ENCODE data around the gene DHRS7B.

DHRS7B gene

DNA sequence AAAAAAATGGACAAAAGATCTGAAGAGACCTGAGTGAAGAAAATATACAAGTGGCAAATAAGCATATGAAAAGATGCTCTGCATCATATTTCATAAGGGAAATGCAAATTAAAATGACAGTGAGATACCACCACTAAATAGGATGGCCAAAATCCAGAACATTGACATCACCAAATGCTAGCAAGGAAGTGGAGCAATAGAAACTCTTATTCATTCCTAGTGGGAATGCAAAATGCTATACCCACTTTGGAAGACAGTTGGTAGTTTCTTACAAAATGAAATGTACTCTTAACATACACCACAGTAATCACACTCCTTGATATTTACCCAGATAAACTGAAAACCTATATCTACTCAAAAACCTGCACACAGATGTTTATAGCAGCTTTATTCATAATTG is 33.6 kb downstream of the DHRS7B start:
- no peak for DNase-seq

DNA sequence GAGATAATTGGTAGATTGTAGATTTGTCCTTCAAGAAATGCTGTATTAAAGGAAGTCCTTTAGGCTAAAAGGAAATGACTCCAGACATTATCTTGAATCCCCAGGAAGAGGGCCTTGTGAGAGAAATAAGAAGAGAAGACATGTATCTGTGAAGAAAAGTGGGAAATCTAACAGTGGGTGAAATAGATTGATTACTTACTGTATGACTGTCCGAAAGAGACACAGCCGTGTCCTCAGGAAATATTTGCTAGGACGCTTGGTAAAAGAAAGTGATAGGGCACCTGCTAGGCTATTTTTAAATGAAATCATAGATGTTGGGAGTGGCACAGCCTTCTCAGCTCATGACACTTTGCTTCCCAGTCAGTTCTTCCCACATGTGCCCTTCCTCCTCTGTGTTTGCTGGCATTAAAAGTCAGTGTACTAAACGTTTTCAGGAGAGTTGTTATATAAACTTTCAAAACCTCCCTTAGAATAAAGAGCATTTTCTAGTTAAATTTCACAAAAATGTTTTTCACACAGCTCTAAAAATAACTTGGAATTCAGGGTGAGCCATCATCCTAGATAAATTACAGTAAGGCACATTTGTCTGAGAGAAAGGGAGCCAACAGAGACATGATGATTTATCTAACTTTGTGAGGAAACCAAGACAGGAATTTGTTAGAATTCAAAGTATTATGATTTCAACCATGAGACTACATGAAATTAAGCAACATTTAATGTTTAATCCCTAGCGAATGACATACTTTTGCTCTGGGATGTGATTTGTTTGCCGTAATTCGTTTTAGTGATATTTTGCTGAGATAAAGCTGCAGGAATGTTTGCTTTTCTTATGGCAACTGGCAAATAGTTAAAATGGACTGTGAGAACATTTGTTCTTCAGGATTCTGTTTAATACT is 35.0 kb downstream of the DHRS7B start:
- no peak for DNase-seq

DNA sequence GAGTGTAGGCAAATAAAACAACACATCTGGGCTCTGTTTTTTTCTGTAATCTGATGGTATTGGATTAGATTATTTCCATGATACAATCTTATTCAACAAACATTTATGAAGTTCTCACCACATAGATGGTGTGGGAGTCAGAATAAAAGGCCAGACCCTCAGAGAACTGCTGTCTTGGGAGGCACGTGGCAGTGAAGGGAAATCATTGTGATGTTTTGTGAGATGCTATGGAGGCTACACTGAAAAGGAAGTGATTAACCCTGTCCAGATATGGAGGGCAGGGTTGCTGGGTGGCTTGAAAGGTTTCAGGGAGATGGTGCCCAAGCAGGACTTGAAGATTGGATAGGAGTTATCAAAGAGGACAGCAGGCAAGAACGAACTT is 35.6 kb downstream of the DHRS7B start:
- DNase-seq, result no peak

DNA sequence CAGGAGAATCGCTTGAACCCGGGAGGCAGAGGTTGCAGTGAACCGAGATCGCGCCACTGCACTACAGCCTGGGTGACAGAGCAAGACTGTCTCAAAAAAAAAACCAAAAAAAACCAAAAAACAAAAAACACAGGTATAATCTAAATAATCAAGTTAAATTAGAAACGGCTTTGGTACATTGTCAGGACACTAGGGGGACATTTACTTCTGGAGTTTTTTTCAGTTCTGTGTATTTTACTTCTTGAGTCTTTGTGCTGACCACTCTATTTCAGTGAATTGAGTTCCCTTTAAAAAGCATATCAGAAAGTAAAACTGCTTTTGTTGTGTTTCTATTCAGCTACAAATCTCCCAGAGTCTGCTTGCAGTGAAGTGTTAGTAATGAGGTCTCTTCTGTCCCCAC is 36.3 kb downstream of the DHRS7B start:
- no peak for DNase-seq

DNA sequence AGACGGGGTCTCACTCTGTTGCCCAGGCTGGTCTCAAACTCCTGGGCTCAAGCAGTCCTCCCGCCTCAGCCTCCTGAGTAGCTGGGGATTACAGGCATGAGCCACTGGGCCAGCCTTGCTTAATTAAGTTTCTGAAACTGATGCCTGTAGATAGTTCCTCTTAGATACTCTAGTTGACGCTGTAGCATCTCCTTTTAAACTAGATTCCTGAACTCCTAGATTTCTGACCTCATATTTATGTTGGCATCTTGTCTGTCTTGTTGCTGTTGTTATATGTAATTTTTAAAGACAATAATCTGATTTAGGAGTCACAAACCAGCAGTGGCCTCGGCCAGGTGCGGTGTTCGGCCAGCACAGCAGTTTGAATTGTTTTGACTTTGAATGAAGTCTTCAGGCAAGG is 37.5 kb downstream of the DHRS7B start:
- DNase-seq, result no peak

DNA sequence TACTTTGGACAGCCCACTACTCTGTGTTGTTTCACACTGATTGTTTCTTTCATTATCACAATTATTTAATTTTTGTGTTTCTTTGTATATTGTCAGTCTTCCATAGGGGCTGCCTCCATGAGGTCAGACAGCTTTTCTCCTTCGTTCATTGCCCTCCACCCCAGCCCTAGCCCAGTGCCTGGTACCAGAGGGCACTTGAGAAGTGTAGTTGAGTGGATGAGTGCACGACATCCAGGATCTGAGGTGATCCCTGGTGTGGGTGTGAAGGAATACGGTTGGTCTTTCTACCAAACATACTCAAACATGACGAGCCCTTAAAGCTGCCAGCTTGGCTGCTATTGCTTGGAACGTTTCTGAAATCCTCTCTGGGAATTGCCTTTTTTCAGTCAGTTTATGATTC is 37.9 kb downstream of the DHRS7B start:
- no peak for DNase-seq

DNA sequence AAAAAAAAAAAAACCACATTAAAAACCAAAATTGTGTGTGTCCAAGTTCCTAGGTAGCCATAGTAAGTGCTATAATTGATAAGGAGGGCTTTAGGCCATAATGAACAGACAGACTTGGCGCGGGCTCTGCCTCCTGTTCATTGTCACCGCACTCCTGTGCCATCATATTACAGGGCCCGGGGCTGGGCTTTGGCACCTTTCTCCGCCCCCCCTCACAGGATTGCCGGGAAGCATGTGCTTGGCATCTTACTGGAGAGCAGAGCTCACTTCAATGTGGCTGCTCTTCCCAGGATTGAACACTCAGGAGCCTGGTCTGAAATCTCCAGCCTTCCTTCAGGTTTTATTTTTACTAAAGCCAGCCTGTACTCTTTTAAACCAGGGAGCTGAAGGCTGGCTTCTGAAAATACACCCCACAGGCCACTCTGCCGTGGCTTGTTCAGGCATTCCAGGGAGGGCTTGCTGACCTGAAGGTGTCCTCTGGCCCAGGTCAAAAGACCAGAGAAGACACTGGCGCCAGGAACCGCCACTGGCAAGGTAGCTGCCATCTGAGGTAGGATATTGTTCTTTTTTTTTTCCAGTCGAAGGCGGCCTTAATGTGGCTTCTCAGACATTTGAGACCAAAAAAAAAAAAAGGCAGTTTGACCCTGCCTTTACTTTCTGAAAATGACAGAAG is 39.3 kb downstream of the DHRS7B start:
- no peak for DNase-seq

DNA sequence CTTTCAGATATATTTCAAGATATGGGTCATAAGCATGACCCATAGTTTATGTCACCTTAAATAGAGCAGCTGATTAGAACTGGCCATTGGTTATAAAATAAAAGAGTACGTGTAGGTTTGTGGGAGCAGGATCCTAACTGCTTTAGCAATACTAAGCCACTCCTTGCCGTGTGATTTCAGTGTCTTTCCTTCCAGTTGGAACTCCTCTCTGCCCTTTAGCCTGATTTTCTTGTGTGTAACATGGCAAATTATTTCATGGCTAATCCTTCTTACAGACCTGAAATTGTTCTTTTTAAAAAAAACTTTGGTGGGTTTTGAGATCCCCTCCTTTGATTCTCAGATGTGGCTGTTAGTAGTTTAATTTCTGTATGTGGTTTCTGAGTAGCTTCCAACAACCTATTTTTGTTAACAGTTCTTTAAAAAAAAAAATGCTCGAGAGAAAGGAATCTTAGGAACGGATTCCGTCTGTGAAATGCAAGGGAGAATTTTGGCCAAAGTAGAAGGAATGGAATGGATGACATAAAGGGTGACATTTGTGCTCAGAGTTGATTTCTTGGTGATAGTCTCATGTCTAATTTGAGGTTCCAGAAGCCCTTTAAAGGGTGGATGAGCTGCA is 39.9 kb downstream of the DHRS7B start:
- DNase-seq, result no peak

DNA sequence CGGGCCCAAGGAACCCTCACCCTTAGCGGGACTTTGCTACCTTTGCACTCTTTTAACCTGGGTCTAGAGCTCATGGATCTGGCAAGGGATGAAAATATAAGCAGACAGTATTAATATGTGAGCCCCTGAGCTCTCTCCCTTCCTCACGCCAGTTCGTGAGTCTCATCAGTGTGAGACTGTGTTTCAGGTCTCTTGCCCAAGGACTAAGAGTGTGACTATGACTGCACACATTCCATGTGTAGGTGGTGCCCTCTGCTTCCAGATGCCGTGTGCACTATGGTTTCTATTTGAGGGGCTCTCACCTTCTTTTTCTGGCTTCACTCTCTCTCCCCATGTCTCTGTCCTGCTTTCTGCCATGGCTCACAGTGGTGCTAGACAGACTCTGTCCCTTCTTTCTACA is 40.5 kb downstream of the DHRS7B start:
- DNase-seq, result no peak

DNA sequence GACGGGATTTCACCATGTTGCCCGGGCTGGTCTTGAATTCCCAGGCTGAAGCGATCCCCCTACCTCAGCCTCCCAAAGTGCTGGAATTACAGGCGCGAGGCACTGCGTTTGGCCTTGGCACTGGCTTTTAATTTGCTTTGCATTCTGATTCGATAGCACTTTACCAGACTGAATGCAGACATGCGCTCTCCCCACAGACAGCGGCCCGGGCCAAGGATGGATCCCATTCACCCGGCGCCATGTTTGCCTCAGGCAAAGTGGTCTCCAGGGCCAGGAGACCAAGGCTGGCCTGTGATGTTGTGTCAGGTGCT is 41.7 kb downstream of the DHRS7B start:
- no peak for DNase-seq

DNA sequence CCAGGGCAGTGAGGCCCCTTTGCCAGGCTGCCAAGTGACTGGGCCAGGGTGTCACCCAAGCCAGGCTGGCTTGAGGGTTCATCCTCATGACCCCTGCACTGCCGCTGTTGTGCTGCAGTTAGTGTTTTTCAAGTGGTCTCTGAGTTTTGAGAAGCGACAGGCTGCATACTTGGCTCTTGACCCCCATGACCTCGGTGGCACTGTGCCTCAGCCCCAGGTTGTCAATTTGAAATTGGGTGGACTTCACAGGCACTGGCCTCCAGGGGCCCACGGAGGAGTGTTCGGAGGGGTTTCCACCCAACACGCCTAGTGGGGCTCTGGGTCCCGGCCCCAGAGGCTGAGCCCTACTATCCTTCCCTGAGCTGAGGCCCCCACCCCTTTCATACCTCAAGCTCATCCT is 42.7 kb downstream of the DHRS7B start:
- no peak for DNase-seq

DNA sequence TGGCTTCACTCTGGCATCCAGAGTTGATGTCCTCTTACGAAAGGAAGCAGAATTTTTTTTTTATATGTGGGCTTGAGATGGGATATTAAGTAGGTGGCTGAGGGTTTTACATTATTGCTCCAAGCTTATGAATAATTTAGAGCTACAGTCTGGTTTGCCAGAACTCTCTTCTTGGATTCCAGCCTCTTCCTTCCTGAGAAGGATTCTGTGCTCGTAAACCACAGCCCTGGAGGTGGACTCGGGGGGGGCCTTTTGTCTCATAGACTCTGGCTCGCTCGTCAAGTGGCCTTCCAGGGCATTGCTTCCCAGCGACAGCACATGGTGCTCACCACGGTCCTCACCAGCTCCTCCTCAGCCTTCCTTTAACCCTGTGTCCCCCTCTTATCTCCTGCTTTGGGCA is 44.0 kb downstream of the DHRS7B start:
- DNase-seq, result no peak

DNA sequence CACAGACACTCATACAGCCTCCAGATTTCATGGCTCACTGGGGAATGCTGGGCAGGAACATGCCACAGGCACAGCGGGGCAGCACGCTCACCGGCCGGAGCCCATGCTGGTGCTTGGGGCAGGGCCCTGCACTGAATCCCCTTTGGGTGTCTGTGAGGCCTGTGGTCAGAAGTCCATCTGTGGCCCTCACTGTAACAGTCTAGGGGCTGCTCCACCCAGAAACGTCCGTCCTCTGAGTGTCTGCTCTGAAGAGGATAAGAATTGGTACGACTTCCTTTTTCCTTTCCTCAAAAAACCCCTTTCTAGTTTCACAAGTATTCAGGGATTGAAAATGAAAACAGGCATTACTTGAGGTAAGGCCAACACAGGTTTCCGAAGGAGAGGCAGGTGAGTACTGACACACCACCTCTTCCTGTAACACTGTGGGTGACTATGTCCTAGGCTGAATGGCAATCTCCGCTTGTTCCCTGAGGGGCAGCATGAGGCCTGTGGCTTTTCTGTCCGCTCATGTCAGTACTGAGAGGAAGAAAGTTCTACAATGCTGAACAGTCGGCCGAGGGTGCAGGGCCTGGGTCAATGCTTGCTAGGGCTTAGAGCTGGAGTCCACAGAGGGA is 44.7 kb downstream of the DHRS7B start:
- no peak for DNase-seq

DNA sequence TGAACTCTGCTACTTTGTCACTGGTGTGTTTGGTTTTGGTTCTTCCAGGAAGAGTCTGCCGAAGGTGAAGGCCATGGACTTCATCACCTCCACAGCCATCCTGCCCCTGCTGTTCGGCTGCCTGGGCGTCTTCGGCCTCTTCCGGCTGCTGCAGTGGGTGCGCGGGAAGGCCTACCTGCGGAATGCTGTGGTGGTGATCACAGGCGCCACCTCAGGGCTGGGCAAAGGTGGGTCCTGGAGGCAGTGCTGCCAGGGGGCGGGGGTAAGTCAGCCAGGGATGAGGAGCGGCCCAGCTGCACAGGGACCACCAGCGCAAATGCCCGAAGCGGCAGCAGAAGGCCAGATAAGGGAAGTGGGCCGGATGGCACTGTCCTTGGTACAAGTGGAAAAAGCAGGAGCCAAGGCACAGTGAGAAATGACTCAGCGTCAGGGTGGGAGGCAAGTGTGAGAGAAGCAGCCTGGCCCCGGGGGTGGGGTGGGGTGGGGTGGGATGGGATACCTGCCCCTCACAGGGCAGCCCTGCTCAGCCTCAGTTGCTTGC is 45.3 kb downstream of the DHRS7B start:
- DNase-seq, result no peak

DNA sequence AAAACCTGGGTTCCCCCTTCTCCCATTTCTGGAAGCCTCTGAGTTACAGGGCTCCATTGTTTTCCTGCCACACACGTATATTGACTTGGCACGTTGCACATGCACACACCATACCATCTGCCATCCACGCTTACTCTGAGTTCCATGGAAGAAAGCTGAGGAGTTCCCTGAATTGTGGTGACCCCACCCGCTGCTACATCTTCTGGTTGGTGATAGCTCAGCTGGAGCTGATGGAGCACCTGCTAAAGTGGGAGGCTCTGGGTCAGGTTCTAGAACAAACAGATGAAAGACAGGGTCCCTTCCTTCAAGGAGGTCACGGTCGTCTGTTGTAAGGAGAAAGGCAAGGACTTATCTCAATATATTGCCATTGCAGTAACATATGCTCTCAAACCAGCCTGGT is 46.1 kb downstream of the DHRS7B start:
- no peak for DNase-seq

DNA sequence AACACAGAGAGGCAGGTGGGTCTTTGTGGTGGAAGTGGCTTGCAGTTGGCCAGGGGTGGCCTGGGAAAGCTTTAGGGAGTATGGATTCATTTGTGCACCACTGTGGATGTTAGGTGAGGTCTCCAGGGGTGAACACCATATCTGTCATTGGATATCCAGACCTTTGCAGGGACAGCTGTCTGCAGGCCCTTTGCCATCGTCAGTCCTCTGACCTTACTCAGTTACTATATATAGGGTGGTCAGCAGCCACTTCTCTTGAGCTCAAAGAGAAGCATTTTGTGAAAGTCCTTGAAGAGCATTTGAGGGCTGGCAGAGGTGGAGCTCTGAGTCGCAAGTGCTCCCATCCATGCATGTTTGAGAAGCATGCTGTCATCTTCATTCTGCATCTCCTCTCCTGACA is 46.8 kb downstream of the DHRS7B start:
- no peak for DNase-seq

DNA sequence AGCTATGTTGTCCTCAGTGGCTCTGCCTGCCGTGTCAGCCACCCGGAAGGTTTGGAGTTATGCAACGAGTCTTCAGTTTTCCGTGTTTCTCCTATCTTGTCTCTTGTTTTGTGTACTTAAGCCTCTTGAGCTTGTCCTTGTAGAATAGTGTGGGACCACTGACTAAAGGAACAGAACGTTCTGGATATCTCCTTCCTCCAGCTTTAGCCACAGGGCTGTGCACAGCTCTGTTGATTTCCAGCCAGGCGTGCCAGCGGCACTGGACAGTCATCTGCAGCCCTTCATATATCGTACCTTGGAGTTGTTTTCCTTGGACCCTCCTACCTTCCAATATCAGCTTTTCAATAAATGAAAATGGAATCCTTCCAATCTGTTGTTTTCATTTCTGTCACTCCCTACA is 47.4 kb downstream of the DHRS7B start:
- DNase-seq, result no peak

DNA sequence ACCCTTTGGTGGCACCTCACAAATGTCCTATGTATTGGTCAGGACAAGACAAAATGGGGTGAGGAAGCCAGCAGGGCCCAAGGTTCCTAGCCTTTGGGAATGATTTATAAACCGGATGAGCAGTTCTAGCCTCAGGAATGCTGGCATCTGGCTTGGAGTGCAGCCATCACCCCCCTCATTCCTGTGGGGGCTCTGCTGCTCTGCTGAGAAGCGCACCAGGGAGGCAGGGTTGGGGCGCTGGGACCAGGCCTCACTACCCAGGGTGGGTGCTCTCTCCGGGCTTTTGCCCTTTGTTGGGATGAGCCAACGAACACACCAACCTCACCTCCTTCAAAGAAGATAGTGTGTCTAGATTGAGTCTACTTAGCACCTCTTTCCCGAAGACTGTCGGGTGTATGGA is 47.9 kb downstream of the DHRS7B start:
- DNase-seq, result no peak

DNA sequence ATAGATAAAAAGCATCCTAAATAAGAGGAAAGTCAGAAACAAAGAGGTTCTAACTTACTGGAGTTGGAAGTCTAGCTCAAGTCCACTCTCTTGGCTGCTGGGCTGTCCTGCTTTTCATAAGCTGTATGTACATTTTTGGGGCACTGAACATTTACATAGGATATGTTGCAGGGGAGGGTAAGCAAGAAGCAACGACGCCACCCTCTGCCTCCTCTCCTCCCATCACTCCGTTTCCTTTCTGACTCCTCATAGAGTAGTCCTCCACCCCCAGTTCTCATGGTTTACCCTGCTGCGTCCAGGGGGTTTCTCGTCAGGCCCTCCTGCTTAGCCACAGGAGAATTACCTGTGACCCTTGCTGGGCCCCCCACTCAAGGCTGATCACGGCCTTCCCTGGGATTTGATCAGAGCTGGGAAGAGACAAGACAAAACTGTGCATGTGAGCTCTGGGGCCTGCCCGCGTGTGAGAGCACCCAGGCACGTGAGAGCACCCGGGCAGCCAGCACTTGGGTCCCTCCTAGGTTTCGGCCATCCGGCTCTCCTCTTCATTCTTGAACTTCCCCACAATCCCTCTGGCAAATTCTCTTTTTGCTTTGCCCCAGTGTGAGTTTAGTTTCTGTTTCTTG is 50.1 kb downstream of the DHRS7B start:
- DNase-seq, result no peak

DNA sequence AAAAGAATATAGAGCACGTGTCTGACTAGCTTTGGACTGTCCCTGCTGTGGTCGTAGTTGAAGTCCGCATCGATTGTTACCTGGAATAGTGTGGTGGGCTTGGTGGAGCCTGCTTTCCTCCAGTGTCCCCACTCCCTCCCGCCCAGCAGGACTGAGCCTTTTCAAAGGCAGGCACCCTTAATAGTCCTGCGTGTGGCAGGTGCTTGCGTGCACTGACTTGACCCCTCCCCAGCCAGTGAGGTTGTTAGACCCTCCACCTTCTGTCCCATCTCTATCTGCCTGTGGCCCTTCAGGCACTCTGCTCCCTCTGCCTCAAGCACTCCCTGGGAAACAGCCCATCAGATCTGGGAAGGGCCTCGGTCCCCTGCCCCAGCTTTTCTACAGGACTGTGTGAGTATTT is 50.6 kb downstream of the DHRS7B start:
- DNase-seq, result no peak

DNA sequence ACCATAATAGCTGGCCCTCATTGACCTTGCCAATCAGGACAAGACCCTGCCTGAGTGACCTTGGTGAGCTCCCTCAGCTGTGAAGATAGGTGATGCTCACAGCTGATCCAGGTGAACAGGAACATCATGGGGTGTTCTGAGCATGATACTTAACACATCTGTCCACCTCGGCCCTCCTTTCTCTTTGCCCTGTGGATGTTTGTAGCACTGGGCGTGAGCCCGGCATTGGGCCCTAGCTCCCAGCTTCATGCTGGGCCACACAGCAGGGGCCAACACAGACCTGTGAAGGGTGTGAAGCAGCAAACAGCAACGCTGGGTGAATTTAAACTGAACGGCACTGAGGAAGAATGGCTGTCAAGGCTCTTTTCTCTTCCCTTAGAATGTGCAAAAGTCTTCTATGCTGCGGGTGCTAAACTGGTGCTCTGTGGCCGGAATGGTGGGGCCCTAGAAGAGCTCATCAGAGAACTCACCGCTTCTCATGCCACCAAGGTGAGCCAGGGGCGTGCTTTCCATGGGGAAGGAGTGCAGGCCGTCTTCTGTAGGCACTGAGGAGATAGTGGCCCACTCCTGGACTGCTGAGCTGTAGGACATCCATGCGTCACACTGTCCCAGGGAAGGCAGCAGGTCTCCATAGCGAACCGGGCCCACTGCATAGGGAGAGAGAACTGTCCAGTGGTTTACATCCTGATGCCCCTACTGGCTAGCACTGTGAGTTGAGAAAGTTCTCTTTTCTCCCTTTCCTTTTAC is 51.3 kb downstream of the DHRS7B start:
- DNase-seq, result no peak

DNA sequence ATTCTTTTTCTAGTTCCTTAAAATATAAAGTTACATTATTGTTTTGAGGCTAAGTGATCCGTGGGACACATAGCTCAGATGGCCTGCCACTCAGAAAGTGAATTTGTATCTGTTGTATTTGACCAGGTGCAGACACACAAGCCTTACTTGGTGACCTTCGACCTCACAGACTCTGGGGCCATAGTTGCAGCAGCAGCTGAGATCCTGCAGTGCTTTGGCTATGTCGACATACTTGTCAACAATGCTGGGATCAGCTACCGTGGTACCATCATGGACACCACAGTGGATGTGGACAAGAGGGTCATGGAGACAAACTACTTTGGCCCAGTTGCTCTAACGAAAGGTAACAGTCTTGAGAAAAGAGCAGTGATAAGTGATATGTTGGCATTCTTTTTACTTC is 56.7 kb downstream of the DHRS7B start:
- DNase-seq, result no peak

Measured in cortex of kidney (tissue), 1 donor.